GM12878 (cell line): ENCODE results near the gene MCCD1. TPM values are rescaled to one million over a fixed set of nuclear protein-coding genes. Genes with fewer than 3 reads are reported as not detected.

Experiments used
- ATAC-seq: fragments of 200-7000 bp; cut with Tn5 transposase; 3 replicates; pipeline ENCODE4 v1.9.1; 2020; ENCODE audit warnings: mild to moderate bottlenecking, moderate library complexity
- BruUV-seq: library from RNA; stranded (reverse); fragments of 400-500 nt; replicated peaks from 2 replicates; lab custom pipeline; 2021; lab: Mats Ljungman, UMichigan
- CTCF ChIA-PET: fragments of 300-600 bp; sonication (Branson Sonifier 250); formaldehyde crosslinking; extraction: SDS; loops from one replicate; lab custom pipeline; 2021; ENCODE audit warnings: inconsistent platforms; lab: Yijun Ruan, JAX
- POLR2A ChIA-PET: fragments of 350-600 bp; formaldehyde crosslinking; extraction: SDS; loops from one replicate; lab custom pipeline; 2021; ENCODE audit warnings: inconsistent platforms; lab: Charles Lee
- RAD21 ChIA-PET: fragments of 300-600 bp; sonication (Branson Sonifier 250); formaldehyde crosslinking; loops from one replicate; lab custom pipeline; 2023; ENCODE audit warnings: antibody characterized with exemption; ENCODE audit not compliant: unreplicated experiment; lab: Charles Lee
- SMC1A ChIA-PET: fragments of 300-600 bp; sonication (Branson Sonifier 250); formaldehyde crosslinking; loops from one replicate; lab custom pipeline; 2023; ENCODE audit not compliant: unreplicated experiment, uncharacterized antibody; lab: Charles Lee
- DNase-seq: peaks from one replicate; pipeline ENCODE4 v3.0.0-alpha.2; 2011; ENCODE audit warnings: low read depth, low spot score
- FAIRE-seq: peaks from 3 replicates; lab custom pipeline; 2011; peaks lifted over from hg19 to GRCh38; lab: Jason Lieb, UNC
- H2AFZ ChIP-seq: 2 replicates; pipeline ENCODE4 v1.6.0; 2011; ENCODE audit warnings: low read depth, low read length, control low read depth; ENCODE audit not compliant: control insufficient read depth
- H3K27ac ChIP-seq: 2 replicates; pipeline ENCODE4 v1.5.1; 2011; ENCODE audit warnings: control low read depth; ENCODE audit not compliant: control insufficient read depth, insufficient read depth
- H3K27me3 ChIP-seq, 2 experiments: replicated peaks in 1 of 2; 2 replicates each; pipeline versions ENCODE4 v1.6.0 to v1.6.1; 2011; ENCODE audit warnings: low read length in 1 of 2; ENCODE audit not compliant: control insufficient read depth in 2 of 2, insufficient read depth in 2 of 2
- H3K36me3 ChIP-seq, 2 experiments: 2 replicates each; pipeline ENCODE4 v1.5.1; 2011; ENCODE audit warnings: low read length in 1 of 2; ENCODE audit not compliant: control insufficient read depth in 2 of 2, insufficient read depth in 2 of 2
- H3K4me1 ChIP-seq: 2 replicates; pipeline ENCODE4 v1.6.1; 2011; ENCODE audit warnings: mild to moderate bottlenecking, low read length, moderate library complexity, mixed read lengths; ENCODE audit not compliant: control insufficient read depth, insufficient read depth
- H3K4me2 ChIP-seq: 2 replicates; pipeline ENCODE4 v1.6.0; 2011; ENCODE audit warnings: control low read depth; ENCODE audit not compliant: control insufficient read depth, insufficient read depth
- H3K4me3 ChIP-seq: fragments of 200-600 bp; sonication (generic); 2 replicates; pipeline ENCODE4 v1.5.1; 2016
- H3K79me2 ChIP-seq: 2 replicates; pipeline ENCODE4 v1.6.0; 2011; ENCODE audit warnings: low read length; ENCODE audit not compliant: control insufficient read depth, insufficient read depth
- H3K9ac ChIP-seq: 2 replicates; pipeline ENCODE4 v1.8.0; 2011; ENCODE audit warnings: low read length, control low read depth, mixed read lengths; ENCODE audit not compliant: control insufficient read depth, insufficient read depth
- H3K9me3 ChIP-seq: replicated peaks from 3 replicates; pipeline ENCODE4 v1.5.1; 2011; ENCODE audit warnings: mild to moderate bottlenecking, low read length; ENCODE audit not compliant: control insufficient read depth, insufficient read depth
- H4K20me1 ChIP-seq: 2 replicates; pipeline ENCODE4 v1.6.0; 2011; ENCODE audit not compliant: control insufficient read depth, insufficient read depth
- ATF7 ChIP-seq: fragments of 450-650 bp; IDR thresholded peaks from 2 replicates; pipeline ENCODE4 v1.6.1; 2016; ENCODE audit warnings: low read depth, mild to moderate bottlenecking
- HCFC1 ChIP-seq: fragments of 150-350 bp; IDR thresholded peaks from 2 replicates; pipeline ENCODE4 v1.6.1; 2014; ENCODE audit warnings: low read length
- HDAC6 ChIP-seq: fragments of 200-600 bp; sonication (generic); IDR thresholded peaks from one replicate; pipeline ENCODE4 v1.8.0; 2017; ENCODE audit warnings: antibody characterized with exemption; ENCODE audit not compliant: unreplicated experiment
- IRF3 ChIP-seq: fragments of 450-650 bp; IDR thresholded peaks from 2 replicates; pipeline ENCODE4 v1.6.1; 2014; ENCODE audit warnings: mild to moderate bottlenecking
- MEF2B ChIP-seq: fragments of 450-650 bp; IDR thresholded peaks from 2 replicates; pipeline ENCODE4 v1.6.1; 2018; ENCODE audit warnings: mild to moderate bottlenecking, moderate library complexity; ENCODE audit not compliant: partially characterized antibody, poor library complexity, severe bottlenecking
- MTA2 ChIP-seq: fragments of 450-650 bp; IDR thresholded peaks from 2 replicates; pipeline ENCODE4 v1.6.1; 2016; ENCODE audit warnings: low read depth, mild to moderate bottlenecking, moderate library complexity
- NR2F1 ChIP-seq: fragments of 450-650 bp; conservative IDR thresholded peaks from 2 replicates; pipeline ENCODE4 v1.6.1; 2017; ENCODE audit warnings: mild to moderate bottlenecking
- PAX8 ChIP-seq: fragments of 450-650 bp; IDR thresholded peaks from 2 replicates; pipeline ENCODE4 v1.6.1; 2017; ENCODE audit warnings: mild to moderate bottlenecking, moderate library complexity
- POLR2AphosphoS2 ChIP-seq: IDR thresholded peaks from 2 replicates; pipeline ENCODE4 v1.6.1; 2011; ENCODE audit warnings: low read depth, mild to moderate bottlenecking, low read length, improper control_type of control experiment, moderate library complexity
- POU2F2 ChIP-seq: IDR thresholded peaks from 3 replicates; pipeline ENCODE4 v1.6.1; 2011; ENCODE audit warnings: low read depth, mild to moderate bottlenecking, low read length, borderline replicate concordance
- USF2 ChIP-seq: IDR thresholded peaks from 2 replicates; pipeline ENCODE4 v1.6.1; 2011; ENCODE audit warnings: low read depth, low read length, improper control_type of control experiment, borderline replicate concordance
- WGBS: methylation state at CpG from one replicate; pipeline ENCODE4 v1.1.6; 2016; ENCODE audit warnings: low lambda C conversion rate; ENCODE audit not compliant: insufficient replicate concordance, insufficient coverage; ENCODE audit errors: missing lambda C conversion rate; 5-methylcytosine and 5-hydroxymethylcytosine counted together
- in situ Hi-C: fragments of 300-500 bp; cut with MboI; formaldehyde crosslinking; loops from 9 replicates; pipeline ENCODE4 v1.14.3; 2018; ENCODE audit warnings: mixed read lengths
- intact Hi-C: fragments of 100-400 bp; cut with micrococcal nuclease; formaldehyde crosslinking; loops from one replicate; pipeline ENCODE4 v1.14.2; 2022; ENCODE audit not compliant: unreplicated experiment
- polyA plus RNA-seq, 11 experiments: library from polyadenylated mRNA; depleted of rRNA in 4 of 11; unstranded in 6 of 11; stranded (reverse) in 5 of 11; fragments of >200 nt; fragmentation: Nextera tagmentation in 4 of 11; fragmentation: Illumina TruSeq in 1 of 11; extraction: Ambion mirVana in 4 of 11; extraction: Trizol in 1 of 11; gene quantifications; 1 replicate in 1 of 11; 2 replicates in 10 of 11; pipeline versions ENCODE4 v1.2.1 to v1.2.3, GENCODE V29; 2011 to 2016; ENCODE audit warnings: inconsistent platforms in 2 of 11, missing spikeins in 2 of 11, low read depth in 1 of 11
- total RNA-seq, 4 experiments: library from RNA; depleted of rRNA in 3 of 4; stranded (reverse); fragments of >200 nt in 3 of 4; fragmentation: Illumina TruSeq in 1 of 4; extraction: Trizol in 1 of 4; gene quantifications; 2 replicates each; pipeline versions ENCODE4 v1.2.1 to v1.2.3, GENCODE V29; 2013 to 2021
- TF ChIP-seq, protein P1 (sequence below): fragments of 450-650 bp; IDR thresholded peaks from 2 replicates; pipeline ENCODE4 v1.6.1; 2017; ENCODE audit warnings: mild to moderate bottlenecking, moderate library complexity

Gene MCCD1
- total and polyA plus RNA-seq, 10 of the 15 experiments (the other 5 are each of a cell fraction or from before 2014, with no cell fraction given), result not detected

GRCh38 chr6:31525553-31525931, 3.2 kb upstream of the MCCD1 start:
- H3K9ac ChIP-seq, result no peak overlapping the region
- no peak overlapping the region for H3K4me3 ChIP-seq
- in situ Hi-C loops, result no loop called here
- H3K4me1 ChIP-seq, result no peaks in the 10 kb centered on the region
- POLR2A ChIA-PET, result interaction anchor here (0.7 to 1.3 kb wide), 3 partner anchors 8 to 396 kb away, joined by 3 to 6 read pairs (median 4); no protein-coding TSS in a partner anchor
- SMC1A ChIA-PET, result no interaction called here
- no peaks in the 10 kb centered on the region for H4K20me1 ChIP-seq
- WGBS, result 84% methylated on average over 8 of the region's 8 CpGs
- no peak for TF ChIP-seq HCFC1
- TF ChIP-seq IRF3, result no peak
- TF ChIP-seq POU2F2, result no peak
- TF ChIP-seq MTA2, result no peak
- no peak for TF ChIP-seq NR2F1
- TF ChIP-seq, protein P1, sequence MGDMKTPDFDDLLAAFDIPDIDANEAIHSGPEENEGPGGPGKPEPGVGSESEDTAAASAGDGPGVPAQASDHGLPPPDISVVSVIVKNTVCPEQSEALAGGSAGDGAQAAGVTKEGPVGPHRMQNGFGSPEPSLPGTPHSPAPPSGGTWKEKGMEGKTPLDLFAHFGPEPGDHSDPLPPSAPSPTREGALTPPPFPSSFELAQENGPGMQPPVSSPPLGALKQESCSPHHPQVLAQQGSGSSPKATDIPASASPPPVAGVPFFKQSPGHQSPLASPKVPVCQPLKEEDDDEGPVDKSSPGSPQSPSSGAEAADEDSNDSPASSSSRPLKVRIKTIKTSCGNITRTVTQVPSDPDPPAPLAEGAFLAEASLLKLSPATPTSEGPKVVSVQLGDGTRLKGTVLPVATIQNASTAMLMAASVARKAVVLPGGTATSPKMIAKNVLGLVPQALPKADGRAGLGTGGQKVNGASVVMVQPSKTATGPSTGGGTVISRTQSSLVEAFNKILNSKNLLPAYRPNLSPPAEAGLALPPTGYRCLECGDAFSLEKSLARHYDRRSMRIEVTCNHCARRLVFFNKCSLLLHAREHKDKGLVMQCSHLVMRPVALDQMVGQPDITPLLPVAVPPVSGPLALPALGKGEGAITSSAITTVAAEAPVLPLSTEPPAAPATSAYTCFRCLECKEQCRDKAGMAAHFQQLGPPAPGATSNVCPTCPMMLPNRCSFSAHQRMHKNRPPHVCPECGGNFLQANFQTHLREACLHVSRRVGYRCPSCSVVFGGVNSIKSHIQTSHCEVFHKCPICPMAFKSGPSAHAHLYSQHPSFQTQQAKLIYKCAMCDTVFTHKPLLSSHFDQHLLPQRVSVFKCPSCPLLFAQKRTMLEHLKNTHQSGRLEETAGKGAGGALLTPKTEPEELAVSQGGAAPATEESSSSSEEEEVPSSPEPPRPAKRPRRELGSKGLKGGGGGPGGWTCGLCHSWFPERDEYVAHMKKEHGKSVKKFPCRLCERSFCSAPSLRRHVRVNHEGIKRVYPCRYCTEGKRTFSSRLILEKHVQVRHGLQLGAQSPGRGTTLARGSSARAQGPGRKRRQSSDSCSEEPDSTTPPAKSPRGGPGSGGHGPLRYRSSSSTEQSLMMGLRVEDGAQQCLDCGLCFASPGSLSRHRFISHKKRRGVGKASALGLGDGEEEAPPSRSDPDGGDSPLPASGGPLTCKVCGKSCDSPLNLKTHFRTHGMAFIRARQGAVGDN, result no peak
- no peak for TF ChIP-seq MEF2B
- TF ChIP-seq ATF7, result no peak
- no peak for TF ChIP-seq HDAC6
- no peak for TF ChIP-seq POLR2AphosphoS2
- no peak for TF ChIP-seq PAX8
- no peak for TF ChIP-seq USF2
- H3K4me2 ChIP-seq, result no peak overlapping the region
- no peaks in the 10 kb centered on the region for H3K79me2 ChIP-seq
- no peak for ATAC-seq
- intact Hi-C loops, result no loop called here
- BruUV-seq, result no TSS peak
- no peak overlapping the region for H3K27ac ChIP-seq
- H3K36me3 ChIP-seq, result peaks cover 0 to 5% of the 10 kb centered on the region in 2 experiments; a peak in 3 of 4 replicates
- RAD21 ChIA-PET, result no interaction called here
- CTCF ChIA-PET, result interaction anchor here (1.9 kb wide), 1 partner anchor 31 kb away, joined by 5 read pairs; no protein-coding TSS in a partner anchor
- H3K9me3 ChIP-seq, result no peaks in the 10 kb centered on the region
- DNase-seq, result no peak
- H3K27me3 ChIP-seq, result no peaks in the 10 kb centered on the region
- no peak for FAIRE-seq
- no peak overlapping the region for H2AFZ ChIP-seq
